HCT116 (cell line): Measurements from ENCODE around the gene LYPD4.

ENCODE experiments used
- CEBPB ChIP-seq: IDR thresholded peaks from 2 replicates; pipeline ENCODE4 v1.6.1; 2012; ENCODE audit warnings: low read depth
- EZH2phosphoT487 ChIP-seq: fragments of 200-600 bp; IDR thresholded peaks from 2 replicates; pipeline ENCODE4 v1.6.1; 2018; ENCODE audit warnings: antibody characterized with exemption, borderline replicate concordance
- POLR2A ChIP-seq: IDR thresholded peaks from 2 replicates; pipeline ENCODE4 v1.7.0; 2011; ENCODE audit warnings: borderline replicate concordance; ENCODE audit not compliant: insufficient read depth, insufficient read length; ENCODE audit errors: extremely low read depth
- POLR2AphosphoS5 ChIP-seq: IDR thresholded peaks from 2 replicates; pipeline ENCODE4 v1.6.1; 2011; ENCODE audit warnings: mild to moderate bottlenecking, low read depth, low read length, moderate library complexity
- SP1 ChIP-seq: IDR thresholded peaks from 2 replicates; pipeline ENCODE4 v1.6.1; 2012; ENCODE audit warnings: low read depth
- TCF7L2 ChIP-seq: IDR thresholded peaks from 2 replicates; pipeline ENCODE4 v1.7.0; 2011; ENCODE audit warnings: borderline replicate concordance, inconsistent platforms; ENCODE audit not compliant: insufficient read depth, insufficient read length; ENCODE audit errors: extremely low read depth
- TF ChIP-seq, protein P1 (sequence below), 3 experiments: fragments of 200-600 bp in 1 of 3; sonication (generic) in 1 of 3; IDR thresholded peaks in 2 of 3; conservative IDR thresholded peaks in 1 of 3; 2 replicates each; pipeline ENCODE4 v1.5.1; 2012 to 2017; ENCODE audit warnings: low read depth in 2 of 3, low read length in 2 of 3, antibody characterized with exemption in 1 of 3, borderline replicate concordance in 1 of 3, control low read depth in 1 of 3, mild to moderate bottlenecking in 1 of 3, mixed read lengths in 1 of 3, mixed run types in 1 of 3, moderate library complexity in 1 of 3; ENCODE audit not compliant: insufficient read depth in 1 of 3

DNA sequence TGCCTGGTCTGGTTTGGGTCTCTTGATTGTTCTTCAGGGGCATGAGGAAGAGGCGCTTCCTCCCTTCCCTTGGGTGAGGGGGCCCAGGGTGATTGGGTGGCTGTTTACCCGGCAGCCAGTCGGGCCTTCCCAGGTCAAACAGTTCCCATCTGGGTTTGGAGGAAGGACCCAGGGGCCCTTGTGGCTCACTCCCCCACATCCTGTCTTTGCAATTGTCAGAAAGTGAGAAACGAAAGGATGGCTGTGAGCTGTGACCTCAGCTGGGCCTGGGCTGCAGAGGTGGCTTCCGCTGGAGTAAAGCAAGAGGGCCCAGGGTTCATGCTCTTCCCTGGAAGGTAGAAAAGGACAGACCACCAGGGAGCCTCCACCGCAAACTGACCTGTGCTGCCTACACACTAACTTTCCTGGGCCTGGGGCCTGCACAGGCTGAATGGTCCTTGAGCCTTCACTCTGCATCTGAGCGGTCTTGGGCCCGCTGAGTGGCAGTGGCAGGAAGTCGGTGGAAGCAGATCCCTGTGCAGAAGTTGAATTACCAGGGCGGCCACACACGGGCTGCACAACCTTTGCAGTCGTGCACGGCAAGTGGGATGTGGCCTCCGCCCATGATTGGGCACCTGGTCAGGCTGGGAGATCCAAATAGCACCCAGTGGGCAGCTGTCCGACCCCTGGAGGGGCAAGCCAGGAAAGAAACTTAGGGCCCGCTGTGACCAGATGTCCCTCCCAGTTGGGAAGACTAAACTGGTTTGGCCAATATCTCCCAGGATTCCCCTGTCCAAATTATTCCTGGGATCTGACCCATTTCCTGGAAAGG lies 27.3 kb upstream of the LYPD4 start:
- TF ChIP-seq, protein P1, sequence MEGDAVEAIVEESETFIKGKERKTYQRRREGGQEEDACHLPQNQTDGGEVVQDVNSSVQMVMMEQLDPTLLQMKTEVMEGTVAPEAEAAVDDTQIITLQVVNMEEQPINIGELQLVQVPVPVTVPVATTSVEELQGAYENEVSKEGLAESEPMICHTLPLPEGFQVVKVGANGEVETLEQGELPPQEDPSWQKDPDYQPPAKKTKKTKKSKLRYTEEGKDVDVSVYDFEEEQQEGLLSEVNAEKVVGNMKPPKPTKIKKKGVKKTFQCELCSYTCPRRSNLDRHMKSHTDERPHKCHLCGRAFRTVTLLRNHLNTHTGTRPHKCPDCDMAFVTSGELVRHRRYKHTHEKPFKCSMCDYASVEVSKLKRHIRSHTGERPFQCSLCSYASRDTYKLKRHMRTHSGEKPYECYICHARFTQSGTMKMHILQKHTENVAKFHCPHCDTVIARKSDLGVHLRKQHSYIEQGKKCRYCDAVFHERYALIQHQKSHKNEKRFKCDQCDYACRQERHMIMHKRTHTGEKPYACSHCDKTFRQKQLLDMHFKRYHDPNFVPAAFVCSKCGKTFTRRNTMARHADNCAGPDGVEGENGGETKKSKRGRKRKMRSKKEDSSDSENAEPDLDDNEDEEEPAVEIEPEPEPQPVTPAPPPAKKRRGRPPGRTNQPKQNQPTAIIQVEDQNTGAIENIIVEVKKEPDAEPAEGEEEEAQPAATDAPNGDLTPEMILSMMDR (IDR thresholded peaks at IDR 0.05 in 2 of 3, conservative IDR thresholded peaks at IDR 0.05 in 1 of 3; ENCODE audit: borderline replicate concordance in 1 of 3, insufficient read depth in 1 of 3, low read depth in 2 of 3, low read length in 2 of 3) = no peak
- TF ChIP-seq SP1 (no peak), POLR2AphosphoS5 (peak; percentile 48; the same call in 1 of the 2 replicates), CEBPB (no peak), TCF7L2 (no peak), EZH2phosphoT487 (no peak), POLR2A (no peak)
